Bone marrow (tissue), 2 donors: ENCODE measurements around the gene RAI14.

ENCODE experiments used
- DNase-seq, 2 donors: peaks; one replicate each; lab custom pipeline; 2025; lab: John Stamatoyannopoulos, UW

The RAI14 gene

GRCh38 chr5:34648039-34648839 is 7.9 kb upstream of the RAI14 start:
- DNase-seq: no peak

DNA sequence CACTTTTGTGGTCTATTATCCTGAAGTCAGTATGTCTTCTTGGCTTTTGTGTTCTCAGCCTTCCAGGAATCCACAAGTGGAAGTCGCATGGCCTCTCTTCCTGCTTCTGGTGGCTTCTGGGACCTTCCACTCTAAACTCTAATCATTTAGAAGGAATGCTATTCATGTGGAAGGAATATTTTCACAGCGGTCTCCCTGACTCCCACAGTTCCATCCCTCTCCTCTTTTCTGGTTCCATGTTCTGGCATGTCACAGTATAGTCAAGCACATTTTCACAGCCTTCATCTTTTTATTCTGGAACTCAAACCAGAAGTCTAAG is 7.3 kb upstream of the RAI14 start:
- DNase-seq: no peak

- DNase-seq: no peak
Observed at GRCh38 chr5:34651791-34652190, 4.3 kb upstream of the RAI14 start.

DNA sequence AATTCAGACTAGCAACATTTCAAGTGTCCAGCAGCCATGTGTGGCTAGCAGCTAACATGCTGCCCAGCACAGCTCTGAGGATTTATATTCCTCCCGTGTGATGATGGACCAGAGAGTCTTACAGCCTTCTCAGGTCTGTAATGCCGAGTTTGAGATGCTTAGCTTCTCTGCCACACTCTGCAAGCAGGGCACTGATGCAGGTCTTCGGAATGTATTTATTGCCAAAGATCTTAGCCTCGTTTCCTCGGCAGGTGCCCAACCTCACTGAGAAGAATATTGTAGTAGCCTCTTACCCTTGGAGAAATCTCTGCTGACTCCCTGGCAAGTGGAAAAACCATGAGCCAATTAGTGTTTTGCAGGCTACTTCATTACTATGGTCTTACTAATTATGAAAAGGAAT is 3.7 kb upstream of the RAI14 start:
- no peak for DNase-seq

- DNase-seq: no peak
Observed at GRCh38 chr5:34652914-34653313, 3.2 kb upstream of the RAI14 start.

DNA sequence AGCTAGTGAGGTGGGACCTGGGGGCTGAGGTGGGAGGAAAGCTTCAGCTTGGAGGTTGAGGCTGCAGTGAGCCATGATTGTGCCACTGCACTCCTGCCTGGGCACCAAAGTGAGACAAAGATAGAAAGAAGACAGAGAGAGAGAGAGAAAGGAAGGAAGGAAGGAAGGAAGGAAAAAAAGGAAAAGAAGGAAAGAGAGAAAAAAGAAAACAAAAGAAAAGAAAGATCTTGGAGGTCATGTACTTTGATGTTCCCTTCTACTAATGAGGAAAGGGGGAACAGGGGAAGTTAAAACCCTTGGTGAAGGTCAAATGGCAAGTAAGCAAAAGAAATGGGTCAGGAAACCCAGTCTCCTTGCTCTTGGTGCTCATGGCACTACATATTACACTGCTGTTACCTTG is 2.4 kb upstream of the RAI14 start:
- DNase-seq: no peak

DNA sequence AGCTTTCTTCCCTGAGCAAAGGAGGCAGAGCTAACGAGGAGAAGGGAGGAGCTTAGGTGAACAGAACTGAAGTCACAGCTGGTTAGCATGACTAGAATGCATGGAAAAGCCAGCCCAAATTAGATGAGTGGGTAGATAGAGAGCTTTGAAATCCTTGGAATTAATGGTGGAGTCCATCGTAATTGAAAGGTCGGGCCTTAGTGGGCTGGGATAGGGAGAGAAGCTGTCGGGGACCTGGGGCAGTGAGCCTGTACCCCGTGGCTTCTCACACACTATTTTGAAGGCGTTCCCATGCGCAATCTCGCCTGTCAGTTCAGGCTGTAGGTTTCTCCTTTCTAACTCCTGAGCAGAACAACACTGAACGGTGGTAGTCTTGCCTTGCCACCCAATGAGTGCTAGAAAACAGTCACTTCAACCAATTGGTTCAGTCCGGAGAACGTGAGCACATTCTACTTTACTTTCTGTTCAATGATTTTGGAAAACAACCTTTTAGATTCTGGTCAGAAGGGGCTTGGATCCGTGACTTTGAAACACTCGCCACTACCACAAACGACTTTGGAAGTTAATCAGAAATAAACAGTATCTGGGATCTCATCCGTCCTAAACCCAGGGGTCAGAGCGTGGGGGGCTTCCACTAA is 655 bp upstream of the RAI14 start:
- DNase-seq: no peak

DNA sequence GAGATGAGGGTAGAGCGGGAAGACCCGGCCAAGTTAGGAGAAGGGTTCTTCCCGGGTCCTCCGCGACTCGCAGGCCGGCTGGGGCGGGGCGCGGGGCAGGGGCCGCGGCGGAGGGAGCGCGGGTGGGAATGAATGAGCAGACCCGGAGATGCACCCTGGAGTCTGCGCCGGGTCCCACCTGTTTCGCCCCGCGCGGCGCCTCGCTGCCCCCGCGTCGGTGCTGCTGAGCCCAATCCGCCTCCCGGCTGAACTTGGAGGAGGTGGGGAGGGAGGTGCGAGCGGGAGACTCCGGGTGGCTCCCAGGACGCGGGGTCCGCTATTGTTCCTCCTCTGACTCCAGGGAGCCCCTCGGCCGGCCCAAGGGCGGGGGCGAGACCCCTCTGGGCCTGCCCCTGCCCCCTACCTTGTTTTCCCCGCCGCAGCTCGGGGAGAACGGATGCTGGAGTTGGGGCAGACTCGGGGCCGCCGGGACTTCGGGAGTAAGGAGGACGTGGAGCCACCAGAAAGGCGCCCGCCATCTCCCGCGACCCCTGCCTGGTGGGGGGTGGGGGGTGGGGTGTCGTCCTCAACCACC is 659 bp downstream of the RAI14 start:
- no peak for DNase-seq

GRCh38 chr5:34657274-34657921 is 1.3 kb downstream of the RAI14 start:
- no peak for DNase-seq

GRCh38 chr5:34657988-34658387 is 1.9 kb downstream of the RAI14 start:
- DNase-seq: no peak

- no peak for DNase-seq
Observed at GRCh38 chr5:34659168-34659567, 3.0 kb downstream of the RAI14 start.

DNA sequence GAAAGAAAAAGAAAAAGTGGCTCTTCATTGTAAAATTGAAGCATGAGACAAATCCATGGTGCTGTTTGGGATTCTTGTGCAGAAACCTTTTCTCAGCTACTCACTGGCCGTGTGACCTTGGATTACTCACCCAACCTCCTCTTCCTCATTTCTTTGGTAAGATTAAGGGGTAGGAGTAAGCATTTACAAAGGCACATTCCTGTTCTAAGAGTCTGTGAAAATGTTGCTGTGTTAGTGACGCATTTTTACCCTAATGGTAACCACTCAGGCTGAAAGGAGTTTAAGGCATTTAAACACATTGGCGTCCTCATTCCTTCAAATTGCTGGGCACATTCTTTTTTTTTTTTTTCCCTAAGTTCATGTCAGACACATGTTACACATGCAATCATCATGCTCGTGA is 4.3 kb downstream of the RAI14 start:
- no peak for DNase-seq

- no peak for DNase-seq
Observed at GRCh38 chr5:34663771-34664496, 7.8 kb downstream of the RAI14 start.

DNA sequence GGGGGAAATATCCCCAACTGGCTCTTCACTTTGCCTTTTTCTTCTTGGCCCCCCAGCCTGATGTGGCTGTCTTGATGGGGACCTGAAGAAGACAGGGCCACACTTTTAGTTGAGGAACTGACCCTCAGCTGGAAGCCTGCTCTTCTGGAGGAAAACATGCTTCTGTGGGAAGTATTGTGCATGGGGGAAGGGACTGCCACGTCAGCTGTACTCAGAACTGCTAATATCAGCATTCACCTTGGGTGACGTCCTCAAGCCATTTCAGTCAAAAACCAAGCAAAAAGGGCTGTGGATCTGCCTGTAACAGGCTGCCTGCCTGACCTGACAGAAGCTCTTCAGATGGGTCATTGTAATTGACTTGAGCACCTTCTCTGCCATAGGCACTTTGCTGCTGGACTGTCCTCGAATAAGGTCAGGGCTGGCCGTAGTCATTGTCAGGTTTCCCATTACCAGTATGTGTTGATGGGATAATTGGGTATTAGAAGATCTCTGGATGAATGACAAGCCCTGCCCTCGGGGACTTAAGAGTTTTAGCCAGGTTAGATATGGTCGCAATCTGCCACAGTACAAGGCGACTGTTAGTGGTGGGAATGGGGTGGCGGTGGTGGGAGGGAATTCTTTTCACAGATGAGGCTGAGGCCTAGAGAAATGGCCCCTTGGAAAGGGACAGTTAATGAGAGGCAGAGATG is 10.4 kb downstream of the RAI14 start:
- no peak for DNase-seq

DNA sequence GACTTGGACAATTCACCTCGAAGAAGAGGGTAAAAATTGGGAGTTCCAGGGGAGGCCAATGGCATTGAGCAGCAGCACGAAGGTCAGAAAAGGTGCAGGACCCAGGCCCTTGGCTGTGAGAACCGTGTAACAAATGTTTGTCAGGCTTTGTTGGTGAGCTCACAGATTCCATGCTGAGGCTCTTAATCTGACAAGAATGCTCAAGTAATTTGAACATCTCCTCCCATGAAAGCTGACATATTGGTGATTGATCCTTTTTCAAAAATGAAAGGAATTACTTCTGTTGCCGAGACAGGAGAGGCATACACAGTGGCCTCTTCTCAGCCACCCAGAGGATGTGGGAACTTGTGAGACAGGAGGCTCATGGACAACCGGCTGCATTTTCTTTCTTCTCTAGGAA is 11.6 kb downstream of the RAI14 start:
- no peak for DNase-seq

DNA sequence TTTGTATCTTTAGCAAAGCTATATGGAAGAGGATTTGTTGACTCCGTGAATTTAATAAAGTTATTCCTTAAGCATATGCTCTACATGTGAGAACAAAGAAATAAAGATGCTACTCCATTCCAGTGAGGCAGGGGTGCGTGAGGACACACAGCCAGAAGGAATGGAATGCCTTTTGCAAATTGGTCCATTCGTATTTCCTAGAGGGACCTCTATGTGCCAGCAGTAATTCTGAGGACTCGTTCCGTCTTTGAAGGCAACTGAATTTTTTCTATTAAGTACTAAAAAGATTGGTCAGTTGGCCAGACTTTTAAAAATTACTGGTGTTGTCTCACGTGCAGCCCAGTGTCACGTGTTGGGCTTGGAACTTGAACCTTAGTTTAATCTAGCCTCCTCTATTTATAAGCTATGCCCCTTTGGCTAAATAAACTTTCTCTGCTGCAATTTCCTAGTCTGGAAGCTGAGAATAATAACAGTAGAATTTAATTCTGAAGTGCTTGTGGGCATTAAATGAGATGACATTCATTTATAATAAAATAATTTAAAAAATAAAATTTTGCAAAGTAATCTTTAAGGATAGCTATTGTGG is 13.9 kb downstream of the RAI14 start:
- DNase-seq: no peak

- no peak for DNase-seq
Observed at GRCh38 chr5:34672196-34672595, 16.1 kb downstream of the RAI14 start.

DNA sequence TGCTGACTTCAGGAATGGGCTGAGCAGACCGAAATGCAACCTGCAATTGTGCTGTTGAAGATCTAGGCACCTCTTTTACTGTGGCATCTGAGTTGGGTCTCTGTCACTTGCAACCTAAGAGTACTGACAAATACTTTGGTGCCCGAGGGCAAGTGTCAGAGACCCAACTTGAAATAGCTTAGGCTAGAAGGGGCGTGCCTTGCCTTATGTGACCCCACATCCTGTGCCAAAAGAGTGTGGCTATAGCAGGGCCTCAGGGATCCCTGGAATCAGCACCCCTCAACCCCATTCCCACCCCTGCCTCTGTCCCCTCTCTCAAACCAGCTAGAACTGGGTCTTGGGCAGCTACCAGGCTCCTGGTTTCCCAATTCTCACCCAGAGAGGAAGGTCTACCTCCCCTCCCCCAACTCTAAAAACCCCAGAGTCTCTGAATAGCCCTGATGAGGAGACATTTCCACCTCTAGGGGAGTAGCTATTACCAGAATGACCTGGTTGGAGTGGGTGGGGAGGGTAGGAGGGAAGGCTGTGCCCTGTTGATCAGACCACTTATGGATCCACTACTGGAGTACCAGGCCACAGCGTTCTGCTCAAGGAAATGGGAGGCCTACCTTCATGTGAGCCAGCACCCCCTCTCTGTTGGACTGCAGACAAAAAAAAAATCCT is 17.5 kb downstream of the RAI14 start:
- no peak for DNase-seq

DNA sequence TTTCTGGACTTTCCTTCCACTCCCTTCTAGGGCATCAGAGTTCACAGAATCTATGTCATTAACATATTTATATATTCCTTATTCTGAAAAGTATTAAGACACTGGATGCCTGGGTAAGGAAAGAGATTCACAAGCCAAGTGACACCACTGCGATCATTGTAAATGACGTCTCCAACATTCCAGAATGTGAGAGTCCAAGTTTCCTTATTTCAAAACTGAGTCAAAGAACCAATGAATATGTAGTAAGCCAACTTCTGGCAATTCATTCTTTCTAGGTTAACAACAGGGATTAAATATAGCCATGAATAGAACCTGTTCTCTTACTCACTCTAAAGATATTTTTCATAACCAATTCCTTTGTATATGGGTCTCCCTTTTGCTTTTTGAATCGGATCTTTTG is 18.1 kb downstream of the RAI14 start:
- DNase-seq: no peak

DNA sequence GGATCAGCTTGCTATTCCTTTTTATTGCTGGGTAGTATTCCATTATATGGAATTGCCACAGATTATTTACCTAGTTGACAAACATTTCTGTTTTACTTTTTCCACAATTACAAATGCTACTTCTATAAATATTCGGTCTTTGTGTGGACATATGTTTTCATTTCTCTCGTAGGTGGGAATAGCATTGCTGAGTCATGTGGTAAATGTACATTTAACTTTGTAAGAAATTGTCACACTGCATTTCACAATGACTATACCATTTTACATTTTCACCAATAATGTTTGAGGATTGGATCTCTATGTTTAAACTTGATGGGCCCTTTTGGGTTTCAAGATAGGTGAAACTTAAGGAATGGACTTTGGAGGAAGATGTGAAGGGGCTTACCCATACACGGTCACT is 19.7 kb downstream of the RAI14 start:
- no peak for DNase-seq

DNA sequence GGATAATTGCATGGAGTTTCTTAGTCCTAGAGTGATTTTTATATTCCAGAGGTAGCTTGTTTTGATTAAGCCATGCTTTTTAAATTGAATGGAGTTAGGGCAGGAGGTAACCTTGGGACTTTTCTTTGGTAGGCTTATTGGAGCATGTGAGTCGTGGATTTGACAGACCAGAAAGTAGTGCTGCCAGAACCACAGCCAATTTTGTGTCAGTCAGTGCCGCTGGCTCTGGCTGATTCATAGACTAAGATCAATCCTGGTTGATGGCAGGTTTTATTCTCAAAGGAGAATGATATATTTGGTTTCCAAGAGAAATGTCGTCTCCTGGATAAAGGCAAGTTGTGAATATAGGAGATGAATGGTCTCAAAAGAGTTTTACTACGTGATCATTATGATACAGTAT is 20.3 kb downstream of the RAI14 start:
- DNase-seq: no peak
